GM12874 (cell line): ENCODE measurements around the gene STEAP1B.

Experiments used
- TF ChIP-seq, protein P1 (sequence below): IDR thresholded peaks from 2 replicates; pipeline ENCODE4 v1.5.1; 2011; ENCODE audit warnings: low read depth, mild to moderate bottlenecking, control low read depth, low read length, moderate library complexity; ENCODE audit not compliant: insufficient read depth

The STEAP1B gene

DNA sequence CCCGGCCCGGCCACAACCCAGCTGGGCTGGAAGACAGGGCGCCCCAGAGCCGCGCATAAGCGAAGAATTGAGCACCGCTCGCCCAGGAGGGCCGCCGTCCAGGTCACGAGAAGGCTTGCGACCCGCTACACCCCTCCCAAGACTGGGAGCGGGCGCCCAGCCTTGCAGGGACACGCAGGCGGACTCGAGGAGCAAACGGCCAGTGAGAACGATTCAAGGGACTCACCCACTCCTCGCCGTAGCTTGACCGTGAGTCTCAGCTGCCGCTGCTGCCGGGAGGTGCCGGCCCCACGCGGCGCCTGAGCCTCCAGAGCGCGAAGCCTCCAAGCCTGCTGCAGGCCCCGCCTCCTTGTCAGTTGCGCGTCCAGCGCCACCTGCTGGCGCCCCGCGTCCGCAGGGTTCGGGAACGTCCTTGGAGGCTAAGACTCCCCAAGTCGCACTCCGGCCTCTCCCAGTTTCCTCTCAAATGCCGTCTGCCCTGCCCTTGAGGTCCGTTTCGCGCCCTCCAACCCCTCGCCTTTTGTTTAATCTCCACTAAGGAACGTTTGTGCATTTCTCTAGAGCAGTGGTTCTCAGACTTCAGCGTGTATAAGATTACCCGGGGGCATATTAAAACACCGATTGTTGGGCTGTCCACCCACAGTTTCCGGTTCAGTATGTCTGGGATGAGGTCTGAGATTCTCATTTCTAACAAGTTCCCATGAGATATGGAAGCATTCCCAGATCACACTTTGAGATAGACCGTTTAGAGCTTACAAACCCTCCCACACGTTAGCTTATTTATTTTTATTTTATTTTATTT is at the start of gene STEAP1B:
Gene STEAP1B, minus strand, starts transcription at position 301 of the 802 bp plus-strand sequence. CDS start 5,333 bp downstream, outside the sequence.
- TF ChIP-seq, protein P1, sequence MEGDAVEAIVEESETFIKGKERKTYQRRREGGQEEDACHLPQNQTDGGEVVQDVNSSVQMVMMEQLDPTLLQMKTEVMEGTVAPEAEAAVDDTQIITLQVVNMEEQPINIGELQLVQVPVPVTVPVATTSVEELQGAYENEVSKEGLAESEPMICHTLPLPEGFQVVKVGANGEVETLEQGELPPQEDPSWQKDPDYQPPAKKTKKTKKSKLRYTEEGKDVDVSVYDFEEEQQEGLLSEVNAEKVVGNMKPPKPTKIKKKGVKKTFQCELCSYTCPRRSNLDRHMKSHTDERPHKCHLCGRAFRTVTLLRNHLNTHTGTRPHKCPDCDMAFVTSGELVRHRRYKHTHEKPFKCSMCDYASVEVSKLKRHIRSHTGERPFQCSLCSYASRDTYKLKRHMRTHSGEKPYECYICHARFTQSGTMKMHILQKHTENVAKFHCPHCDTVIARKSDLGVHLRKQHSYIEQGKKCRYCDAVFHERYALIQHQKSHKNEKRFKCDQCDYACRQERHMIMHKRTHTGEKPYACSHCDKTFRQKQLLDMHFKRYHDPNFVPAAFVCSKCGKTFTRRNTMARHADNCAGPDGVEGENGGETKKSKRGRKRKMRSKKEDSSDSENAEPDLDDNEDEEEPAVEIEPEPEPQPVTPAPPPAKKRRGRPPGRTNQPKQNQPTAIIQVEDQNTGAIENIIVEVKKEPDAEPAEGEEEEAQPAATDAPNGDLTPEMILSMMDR: peak; percentile 92

DNA sequence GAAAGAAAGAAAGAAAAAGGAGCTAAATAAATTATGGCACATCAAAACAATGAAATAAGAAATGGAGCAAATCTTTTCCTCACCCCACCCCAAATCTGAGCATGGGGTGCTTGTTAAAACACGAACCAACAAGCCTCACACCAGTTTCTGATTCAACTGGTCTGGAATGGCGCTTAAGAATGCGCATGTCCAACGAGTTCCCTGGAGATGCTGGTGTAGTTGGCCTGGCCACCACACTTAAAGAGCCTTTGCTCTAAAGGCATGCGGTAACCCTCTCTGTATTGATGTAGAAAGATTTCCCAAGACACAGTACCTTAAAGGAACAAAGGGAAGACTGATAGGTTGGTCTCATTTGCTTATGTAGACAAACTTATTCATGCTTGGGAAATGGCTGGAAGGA is 49.1 kb upstream of the STEAP1B start:
- TF ChIP-seq, protein P1: no peak

DNA sequence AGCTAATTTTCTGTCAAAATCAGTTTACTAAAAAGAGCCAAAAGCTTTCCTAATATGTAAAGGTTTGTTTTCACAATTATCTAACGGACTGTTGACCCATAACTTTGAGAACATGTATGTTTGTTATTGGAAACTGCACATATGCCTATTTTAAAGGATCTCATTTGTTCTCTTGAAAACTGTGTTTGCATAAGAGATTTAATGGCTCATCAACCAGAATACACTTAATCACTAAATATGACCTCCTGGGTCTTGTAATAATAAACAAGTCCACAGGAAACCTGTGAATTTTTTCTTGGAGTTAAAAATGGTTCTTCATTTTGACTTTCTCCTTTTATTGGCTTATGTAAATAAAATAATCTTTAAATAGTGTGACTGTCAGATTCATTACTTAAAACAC is 48.3 kb upstream of the STEAP1B start:
- TF ChIP-seq, protein P1: no peak

DNA sequence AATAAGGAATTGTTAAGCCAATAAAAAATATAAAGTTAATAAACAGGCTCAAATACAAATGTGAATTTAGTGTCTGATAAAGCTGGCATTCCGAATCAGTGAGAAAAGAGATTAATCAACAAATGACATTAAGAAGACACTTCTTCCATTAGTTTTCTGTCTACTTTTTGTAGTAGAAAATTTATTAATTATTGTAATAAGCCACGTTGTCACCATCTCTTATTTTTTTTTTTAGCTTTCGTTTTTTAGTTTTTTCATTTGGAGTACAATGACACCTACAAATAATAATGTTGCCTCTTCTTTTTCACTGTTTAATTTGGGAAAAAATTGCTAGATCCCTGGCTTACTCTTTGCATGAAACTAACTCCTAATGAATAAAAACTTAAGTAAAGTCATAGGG is 46.8 kb upstream of the STEAP1B start:
- TF ChIP-seq, protein P1: no peak

DNA sequence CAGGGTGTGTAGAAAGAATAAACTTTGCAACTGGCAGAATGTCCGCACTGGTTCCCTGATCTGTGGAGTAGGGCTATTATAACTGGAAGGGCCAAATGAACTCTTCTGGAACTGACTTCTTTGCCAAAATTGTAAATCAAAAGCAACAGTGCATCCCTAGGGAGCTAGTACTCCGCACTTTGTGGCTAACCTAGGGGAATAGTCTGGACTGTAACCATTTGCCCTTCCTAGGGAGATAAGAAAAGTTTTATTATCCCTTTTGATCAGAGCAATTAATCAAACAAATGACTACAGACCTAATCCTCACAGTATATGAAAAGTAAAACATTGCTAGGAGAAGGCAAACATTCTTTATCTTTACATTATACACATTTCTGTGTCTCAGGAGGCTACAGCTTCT is 45.5 kb upstream of the STEAP1B start:
- TF ChIP-seq, protein P1: no peak

DNA sequence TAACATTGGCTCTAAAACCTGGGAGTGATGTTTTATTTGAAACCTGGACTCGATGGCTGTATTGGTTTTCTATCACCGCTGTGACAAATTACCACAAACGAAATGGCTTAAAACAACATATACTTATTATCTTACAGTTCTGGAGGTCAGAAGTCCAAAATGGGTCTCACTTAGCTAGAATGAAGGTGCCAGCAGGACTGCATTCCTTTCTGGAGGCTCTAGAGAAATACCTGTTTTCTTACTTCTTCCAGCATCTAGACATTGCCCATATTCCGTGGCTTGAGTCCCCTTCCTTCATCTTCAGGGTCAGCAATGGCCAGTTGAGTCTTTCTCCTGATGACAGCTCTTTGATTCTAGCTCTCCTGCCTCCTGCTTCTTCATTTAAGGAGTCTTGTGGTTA is 44.3 kb upstream of the STEAP1B start:
- TF ChIP-seq, protein P1: no peak

DNA sequence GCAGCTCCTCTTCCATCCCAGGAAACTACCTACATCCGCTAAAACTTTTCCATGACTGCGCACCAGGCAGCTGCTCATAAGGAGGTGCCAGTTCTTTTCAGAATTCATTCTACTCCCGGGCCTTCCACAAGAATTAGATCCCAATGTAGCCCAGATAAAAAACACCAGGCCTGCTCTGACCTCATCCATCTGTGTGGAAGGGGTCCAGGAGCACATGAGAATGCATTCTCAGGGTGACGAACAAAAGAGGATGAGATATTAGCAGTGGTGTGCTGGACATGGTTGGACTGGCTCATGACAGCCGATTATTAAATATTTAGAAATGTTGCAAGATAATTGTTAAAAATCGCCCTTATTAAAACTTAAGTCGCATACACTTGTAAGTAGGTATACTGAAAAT is 43.2 kb upstream of the STEAP1B start:
- TF ChIP-seq, protein P1: no peak
